Neural cell (in vitro differentiated cells): ENCODE data around the gene RCSD1.

Source experiments
- CTCF ChIP-seq: fragments of 450-650 bp; IDR thresholded peaks from 2 replicates; pipeline ENCODE4 v1.5.1; 2014; ENCODE audit warnings: antibody characterized with exemption, mild to moderate bottlenecking, moderate library complexity; ENCODE audit not compliant: poor library complexity, severe bottlenecking
- EP300 ChIP-seq: fragments of 450-650 bp; conservative IDR thresholded peaks from 2 replicates; pipeline ENCODE4 v1.6.1; 2014; ENCODE audit warnings: antibody characterized with exemption, mild to moderate bottlenecking, moderate library complexity; ENCODE audit not compliant: poor library complexity, severe bottlenecking
- EZH2 ChIP-seq: fragments of 200-600, 300-800 bp; shearing (Covaris generic), sonication (generic); IDR thresholded peaks from 2 replicates; pipeline ENCODE4 v1.6.1; 2014; ENCODE audit warnings: antibody characterized with exemption, low read length, borderline replicate concordance, mild to moderate bottlenecking; ENCODE audit not compliant: insufficient read depth, poor library complexity, severe bottlenecking
- POLR2AphosphoS5 ChIP-seq: IDR thresholded peaks from 2 replicates; pipeline ENCODE4 v1.6.1; 2012
- RAD21 ChIP-seq: fragments of 450-650 bp; conservative IDR thresholded peaks from 2 replicates; pipeline ENCODE4 v1.6.1; 2014; ENCODE audit warnings: antibody characterized with exemption, mild to moderate bottlenecking, moderate library complexity
- REST ChIP-seq: IDR thresholded peaks from 2 replicates; pipeline ENCODE4 v1.6.1; 2012; ENCODE audit warnings: borderline replicate concordance
- SMC3 ChIP-seq: fragments of 450-650 bp; conservative IDR thresholded peaks from 2 replicates; pipeline ENCODE4 v1.6.1; 2014; ENCODE audit warnings: antibody characterized with exemption, mild to moderate bottlenecking, moderate library complexity; ENCODE audit not compliant: poor library complexity
- TAF1 ChIP-seq: IDR thresholded peaks from 2 replicates; pipeline ENCODE4 v1.6.1; 2012; ENCODE audit warnings: low read depth

GRCh38 chr1:167722152-167722869 lies 92.3 kb downstream of the RCSD1 start:
- TF ChIP-seq CTCF (no peak), EZH2 (no peak), EP300 (no peak), TAF1 (no peak), POLR2AphosphoS5 (no peak), REST (no peak), RAD21 (no peak), SMC3 (no peak)
